D721Med (cell line): ENCODE results near the gene BTLA.
"Not testable (repeated sequence)": the region's sequence is repeated elsewhere in the genome, so short reads cannot be mapped to it uniquely, and the experiment has no call there.

ENCODE experiments used
- DNase-seq: peaks from one replicate; pipeline ENCODE4 v3.0.0; 2011; ENCODE audit warnings: low spot score; ENCODE audit not compliant: insufficient read length
- FAIRE-seq: peaks from 2 replicates; lab custom pipeline; 2011; peaks lifted over from hg19 to GRCh38; lab: Jason Lieb, UNC
- CTCF ChIP-seq: IDR thresholded peaks from 2 replicates; pipeline ENCODE4 v1.5.1; 2012; ENCODE audit warnings: mild to moderate bottlenecking, control low read depth; ENCODE audit not compliant: insufficient read depth; ENCODE audit errors: missing control alignments

Gene BTLA

DNA sequence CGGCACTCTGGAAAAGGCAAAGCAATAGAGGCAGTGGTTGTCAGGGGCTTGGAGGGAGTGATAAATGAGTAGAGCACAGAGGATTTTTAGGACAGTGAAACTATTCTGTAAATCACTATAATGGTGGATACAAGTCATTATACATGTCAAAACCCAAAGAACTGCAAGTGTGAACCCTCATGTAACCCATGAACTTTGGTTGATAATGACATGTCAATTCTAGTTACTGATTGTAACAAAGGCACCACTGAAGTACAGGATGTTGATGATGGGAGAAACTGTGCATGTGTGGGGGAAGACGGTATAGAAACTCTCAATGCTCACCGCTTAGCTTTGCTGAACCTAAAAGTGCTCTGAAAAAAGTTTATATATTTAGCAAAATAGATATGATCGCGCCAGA, 36.0 kb downstream of the BTLA start:
- DNase-seq (no peak), FAIRE-seq (no peak)

GRCh38 chr3:112461787-112462186, 37.5 kb downstream of the BTLA start:
- FAIRE-seq, DNase-seq: not testable (repeated sequence)

More for the DNA sequence above, 36.0 kb downstream of the BTLA start:
- no peak for TF ChIP-seq CTCF

DNA sequence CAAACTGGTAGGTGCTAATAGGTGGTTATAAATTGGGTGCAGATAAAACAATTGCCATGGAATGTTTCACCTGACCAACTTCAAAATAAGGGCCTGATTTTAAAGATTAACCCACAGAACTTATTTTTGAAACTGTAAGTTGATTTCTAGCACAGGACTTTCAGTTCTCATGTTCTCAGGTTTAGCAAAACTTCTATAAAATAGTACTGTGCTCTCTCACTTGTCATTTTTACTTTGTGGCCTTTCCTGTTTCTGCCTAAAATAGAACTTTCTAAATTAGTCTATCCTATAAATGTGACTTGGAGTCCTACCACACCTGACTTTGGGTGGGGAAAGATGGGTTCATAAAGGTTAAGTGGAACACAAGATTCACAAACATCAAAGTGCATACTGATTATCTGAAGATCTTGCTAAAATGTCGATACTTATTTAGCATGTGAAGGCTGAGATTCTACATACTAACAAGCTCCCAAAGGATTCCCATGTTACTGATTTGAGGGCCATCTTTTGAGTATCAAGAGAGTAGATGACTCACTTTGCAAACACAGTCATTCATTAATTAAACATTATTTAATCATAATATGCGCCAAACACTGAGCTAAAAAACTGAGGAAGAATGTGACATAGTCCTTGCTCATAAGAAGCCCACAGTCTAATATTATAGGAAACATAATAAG, 38.6 kb downstream of the BTLA start:
- TF ChIP-seq CTCF: no peak
- DNase-seq (no peak), FAIRE-seq (no peak)

- FAIRE-seq (no peak), DNase-seq (no peak)
- no peak for TF ChIP-seq CTCF
Measured at GRCh38 chr3:112459750-112460149, 39.5 kb downstream of the BTLA start.

DNA sequence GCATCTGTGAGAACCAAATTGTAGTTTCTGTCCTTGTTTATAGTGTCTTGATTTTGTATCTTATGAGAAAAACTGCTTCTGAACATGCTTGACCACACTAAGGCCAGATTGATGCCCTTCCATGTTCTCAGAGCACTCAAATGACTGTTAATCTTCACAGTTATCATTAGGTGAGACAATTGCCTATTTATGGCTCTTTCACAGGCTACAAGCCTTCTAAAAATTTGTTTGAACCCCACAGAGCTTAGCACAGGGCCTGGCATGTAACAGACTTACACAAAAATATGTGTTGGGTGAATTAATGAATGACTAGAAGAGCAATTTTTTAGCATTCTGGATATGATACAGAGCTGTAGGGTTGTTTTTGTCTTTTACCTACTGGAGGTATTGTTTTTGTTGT, 43.1 kb downstream of the BTLA start:
- FAIRE-seq: no peak
- no peak for TF ChIP-seq CTCF

DNA sequence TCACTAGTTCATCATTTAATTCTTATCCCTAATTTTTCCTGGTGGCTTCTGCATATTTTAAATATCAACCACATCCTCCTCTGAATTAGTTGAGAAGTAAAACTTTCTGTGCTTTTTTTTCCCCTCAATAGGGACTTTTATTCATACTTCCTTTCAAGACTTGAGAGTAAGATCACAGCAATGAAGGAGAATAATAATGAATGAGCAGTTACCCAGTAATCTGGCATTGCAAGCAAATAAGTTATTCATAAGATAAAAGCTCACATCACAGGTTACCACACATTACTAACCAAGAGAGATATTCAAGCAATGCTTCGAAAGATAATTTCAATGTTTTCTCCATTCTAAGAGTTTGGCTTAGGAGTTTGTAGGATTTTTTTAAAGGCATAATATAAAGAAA, 50.3 kb downstream of the BTLA start:
- DNase-seq (no peak), FAIRE-seq (no peak)
- no peak for TF ChIP-seq CTCF

More for the DNA sequence above, 43.1 kb downstream of the BTLA start:
- DNase-seq: no peak

DNA sequence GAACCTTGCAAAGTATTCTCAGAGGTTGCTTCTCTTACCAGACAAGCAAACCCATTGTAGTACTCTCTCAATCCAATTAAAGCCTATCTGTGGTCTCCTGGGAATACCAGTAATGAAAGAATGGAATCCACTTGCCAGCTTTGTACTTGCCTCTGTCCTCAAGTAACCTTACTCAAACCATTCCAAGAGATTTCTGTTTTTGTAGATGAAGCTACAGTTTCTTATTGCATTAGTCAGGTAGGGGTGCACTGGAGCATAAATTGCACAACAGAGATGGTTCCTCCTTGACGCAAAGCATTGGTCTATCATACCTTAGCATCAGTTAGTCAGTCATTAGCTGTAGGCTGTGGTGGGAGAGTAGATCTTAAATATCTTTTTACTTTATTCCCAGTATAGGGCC, 52.9 kb downstream of the BTLA start:
- no peak for DNase-seq
- no peak for TF ChIP-seq CTCF
- no peak for FAIRE-seq
